H9 (cell line): ENCODE results near the gene MTMR12. TPM values are rescaled to one million over a fixed set of nuclear protein-coding genes. Genes with fewer than 3 reads are reported as not detected.

Experiments
- DNase-seq: peaks from one replicate; pipeline ENCODE4 v3.0.0-alpha.2; 2017
- H2AFZ ChIP-seq: one replicate; pipeline ENCODE4 v1.6.1; 2013; ENCODE audit warnings: mild to moderate bottlenecking, low read length, control low read depth, moderate library complexity
- H2AK5ac ChIP-seq: 2 replicates; pipeline ENCODE4 v1.6.1; 2013; ENCODE audit warnings: low read length, control low read depth, mixed read lengths; ENCODE audit not compliant: insufficient read length
- H2BK120ac ChIP-seq: one replicate; pipeline ENCODE4 v1.6.1; 2013; ENCODE audit warnings: low read depth, mild to moderate bottlenecking, low read length, control low read depth, inconsistent platforms; ENCODE audit not compliant: poor library complexity, severe bottlenecking
- H2BK12ac ChIP-seq: 2 replicates; pipeline ENCODE4 v1.6.1; 2013; ENCODE audit warnings: low read length, control low read depth, mixed read lengths, low read depth; ENCODE audit not compliant: insufficient read length
- H2BK15ac ChIP-seq: 2 replicates; pipeline ENCODE4 v1.6.1; 2013; ENCODE audit warnings: low read depth, low read length, control low read depth
- H2BK20ac ChIP-seq: one replicate; pipeline ENCODE4 v1.6.1; 2013; ENCODE audit warnings: low read depth, mild to moderate bottlenecking, low read length, control low read depth, inconsistent platforms; ENCODE audit not compliant: poor library complexity, severe bottlenecking
- H2BK5ac ChIP-seq: 2 replicates; pipeline ENCODE4 v1.6.1; 2013; ENCODE audit warnings: low read length, control low read depth, mixed read lengths; ENCODE audit not compliant: insufficient read length
- H3K14ac ChIP-seq: 2 replicates; pipeline ENCODE4 v1.6.1; 2013; ENCODE audit warnings: low read length, control low read depth; ENCODE audit not compliant: insufficient read depth
- H3K18ac ChIP-seq: 2 replicates; pipeline ENCODE4 v1.6.1; 2013; ENCODE audit warnings: low read depth, mild to moderate bottlenecking, mixed read lengths, low read length, control low read depth; ENCODE audit not compliant: insufficient read length
- H3K23ac ChIP-seq: 2 replicates; pipeline ENCODE4 v1.6.1; 2013; ENCODE audit warnings: low read length, control low read depth, mixed read lengths, low read depth; ENCODE audit not compliant: insufficient read length
- H3K23me2 ChIP-seq: 2 replicates; pipeline ENCODE4 v1.6.1; 2013; ENCODE audit warnings: low read depth, mild to moderate bottlenecking, mixed read lengths, low read length, control low read depth; ENCODE audit not compliant: insufficient read length, poor library complexity, severe bottlenecking
- H3K27ac ChIP-seq: 2 replicates; pipeline ENCODE4 v1.5.1; 2013; ENCODE audit warnings: low read length, control low read depth, mixed read lengths, low read depth; ENCODE audit not compliant: insufficient read length
- H3K27me3 ChIP-seq: 2 replicates; pipeline ENCODE4 v1.6.1; 2013; ENCODE audit warnings: low read length, control low read depth, inconsistent platforms; ENCODE audit not compliant: insufficient read depth
- H3K4ac ChIP-seq: 2 replicates; pipeline ENCODE4 v1.6.1; 2013; ENCODE audit warnings: low read depth, mild to moderate bottlenecking, control low read depth, inconsistent platforms, low read length, moderate library complexity
- H3K4me1 ChIP-seq: 2 replicates; pipeline ENCODE4 v1.6.1; 2013; ENCODE audit warnings: low read length, control low read depth, inconsistent platforms; ENCODE audit not compliant: insufficient read depth
- H3K4me2 ChIP-seq: 2 replicates; pipeline ENCODE4 v1.6.1; 2013; ENCODE audit warnings: low read length, control low read depth, mixed read lengths; ENCODE audit not compliant: insufficient read length, insufficient read depth
- H3K56ac ChIP-seq: 2 replicates; pipeline ENCODE4 v1.6.1; 2013; ENCODE audit warnings: low read depth, mild to moderate bottlenecking, mixed read lengths, low read length, control low read depth; ENCODE audit not compliant: insufficient read length
- H3K79me1 ChIP-seq: 2 replicates; pipeline ENCODE4 v1.6.1; 2013; ENCODE audit warnings: low read depth, mild to moderate bottlenecking, moderate library complexity, low read length, control low read depth, inconsistent platforms; ENCODE audit not compliant: insufficient read depth, poor library complexity, severe bottlenecking
- H3K79me2 ChIP-seq: 2 replicates; pipeline ENCODE4 v1.6.1; 2013; ENCODE audit warnings: low read length, control low read depth, inconsistent platforms; ENCODE audit not compliant: insufficient read depth
- H3K9ac ChIP-seq: 2 replicates; pipeline ENCODE4 v1.6.1; 2013; ENCODE audit warnings: low read length, control low read depth, mixed read lengths; ENCODE audit not compliant: insufficient read length; ENCODE audit errors: extremely low read depth
- H3K9me3 ChIP-seq: one replicate; pipeline ENCODE4 v1.6.1; 2013; ENCODE audit warnings: low read depth, low read length, inconsistent platforms; ENCODE audit not compliant: control insufficient read depth
- H3T11ph ChIP-seq: one replicate; pipeline ENCODE4 v1.6.1; 2013; ENCODE audit warnings: mild to moderate bottlenecking, low read length, control low read depth, inconsistent platforms
- H4K20me1 ChIP-seq: one replicate; pipeline ENCODE4 v1.6.1; 2013; ENCODE audit not compliant: control insufficient read depth, insufficient read length, insufficient read depth
- H4K5ac ChIP-seq: 2 replicates; pipeline ENCODE4 v1.6.1; 2013; ENCODE audit warnings: low read depth, mild to moderate bottlenecking, mixed read lengths, low read length, control low read depth; ENCODE audit not compliant: insufficient read length
- H4K8ac ChIP-seq: replicated peaks from 2 replicates; pipeline ENCODE4 v1.6.1; 2013; ENCODE audit warnings: low read length, control low read depth, mixed read lengths, low read depth; ENCODE audit not compliant: insufficient read length
- H4K91ac ChIP-seq: 2 replicates; pipeline ENCODE4 v1.6.1; 2013; ENCODE audit warnings: low read depth, mild to moderate bottlenecking, moderate library complexity, mixed read lengths, low read length, control low read depth; ENCODE audit not compliant: insufficient read length
- H3K27ac Mint-ChIP-seq, 3 experiments: 2 replicates in 2 of 3; 3 replicates in 1 of 3; pipeline ENCODE4 v1.8.0; 2020 to 2021; ENCODE audit warnings: mixed read lengths in 3 of 3, mild to moderate bottlenecking in 1 of 3, moderate library complexity in 1 of 3
- H3K27me3 Mint-ChIP-seq: 2 replicates; pipeline ENCODE4 v1.8.0; 2021; ENCODE audit warnings: low read depth, mild to moderate bottlenecking, moderate library complexity, mixed read lengths
- H3K36me3 Mint-ChIP-seq, 3 experiments: 2 replicates in 2 of 3; 3 replicates in 1 of 3; pipeline ENCODE4 v1.8.0; 2020 to 2021; ENCODE audit warnings: low read depth in 3 of 3, mixed read lengths in 3 of 3; ENCODE audit not compliant: insufficient read depth in 1 of 3
- H3K4me1 Mint-ChIP-seq, 2 experiments: 2 replicates each; pipeline ENCODE4 v1.8.0; 2020; ENCODE audit warnings: mixed read lengths in 2 of 2
- H3K4me3 Mint-ChIP-seq, 2 experiments: 2 replicates in 1 of 2; 3 replicates in 1 of 2; pipeline ENCODE4 v1.8.0; 2020 to 2021; ENCODE audit warnings: mild to moderate bottlenecking in 2 of 2, mixed read lengths in 2 of 2, moderate library complexity in 1 of 2
- H3K9me3 Mint-ChIP-seq, 2 experiments: 2 replicates in 1 of 2; 3 replicates in 1 of 2; pipeline ENCODE4 v1.8.0; 2020; ENCODE audit warnings: mild to moderate bottlenecking in 2 of 2, mixed read lengths in 2 of 2, moderate library complexity in 1 of 2
- CTCF ChIP-seq: fragments of 200-600 bp; sonication (generic); conservative IDR thresholded peaks from 3 replicates; pipeline ENCODE4 v1.8.0; 2021; ENCODE audit warnings: antibody characterized with exemption, mild to moderate bottlenecking
- WGBS: extraction: QIAGEN DNeasy Blood & Tissue Kit; methylation state at CpG from one replicate; pipeline ENCODE4 v1.1.7; 2013; ENCODE audit warnings: missing lambda C conversion rate, low lambda C conversion rate, mixed read lengths; ENCODE audit not compliant: insufficient read length; ENCODE audit errors: extremely low coverage; 5-methylcytosine and 5-hydroxymethylcytosine counted together
- total RNA-seq: library from RNA; stranded (reverse); gene quantifications from 2 replicates; pipeline ENCODE4 v1.2.1, GENCODE V29; 2021

The MTMR12 gene
- total RNA-seq, 1 experiment from 2014 or later: 39.3 TPM

- no peak overlapping the region for H3K14ac ChIP-seq
- H2AK5ac ChIP-seq: no peak overlapping the region
- H4K5ac ChIP-seq: no peak overlapping the region
- H3K18ac ChIP-seq: no peak overlapping the region
- Mint-ChIP-seq H3K27me3 (no peaks in the 10 kb centered on the region), H3K36me3 (peaks cover 11 to 24% (median 18%) of the 10 kb centered on the region in 3 experiments), H3K4me3 (no peak overlapping the region; a peak in 1 of 5 replicates), H3K9me3 (no peaks in the 10 kb centered on the region), H3K4me1 (peaks cover 70 to 71% of the 10 kb centered on the region in 2 experiments), H3K27ac (peak overlapping the region; percentile 66 to 92 (median 89))
- H2AFZ ChIP-seq: no peak overlapping the region
- H2BK120ac ChIP-seq: no peak overlapping the region
- no peak overlapping the region for H3K4ac ChIP-seq
- H3K23ac ChIP-seq: no peak overlapping the region
- no peak overlapping the region for H3K56ac ChIP-seq
- no peak overlapping the region for H3K27ac ChIP-seq
- no peak for TF ChIP-seq CTCF
- H3K9me3 ChIP-seq: no peaks in the 10 kb centered on the region
- DNase-seq: no peak
- H3K79me1 ChIP-seq: peaks cover 2% of the 10 kb centered on the region
- no peak overlapping the region for H2BK12ac ChIP-seq
- no peaks in the 10 kb centered on the region for H3K23me2 ChIP-seq
- no peak overlapping the region for H3K4me2 ChIP-seq
- no peak overlapping the region for H2BK15ac ChIP-seq
- H4K91ac ChIP-seq: no peak overlapping the region
- peaks cover 13% of the 10 kb centered on the region; the same call in 1 of the 2 replicates for H3K79me2 ChIP-seq
- no peaks in the 10 kb centered on the region for H3K27me3 ChIP-seq
- H4K8ac ChIP-seq: no peak overlapping the region
- H3K9ac ChIP-seq: no peak overlapping the region
- no peak overlapping the region for H2BK5ac ChIP-seq
- no peak overlapping the region for H2BK20ac ChIP-seq
- no peak overlapping the region for H3T11ph ChIP-seq
- H3K4me1 ChIP-seq: peaks cover 13% of the 10 kb centered on the region
- WGBS: no CpG with 5 or more reads among the region's 5 CpGs
- H4K20me1 ChIP-seq: no peaks in the 10 kb centered on the region
Observed at GRCh38 chr5:32285510-32286138, 27.1 kb downstream of the MTMR12 start.
